ENCODE data around the gene CDH5.

CDH5 gene

DNA sequence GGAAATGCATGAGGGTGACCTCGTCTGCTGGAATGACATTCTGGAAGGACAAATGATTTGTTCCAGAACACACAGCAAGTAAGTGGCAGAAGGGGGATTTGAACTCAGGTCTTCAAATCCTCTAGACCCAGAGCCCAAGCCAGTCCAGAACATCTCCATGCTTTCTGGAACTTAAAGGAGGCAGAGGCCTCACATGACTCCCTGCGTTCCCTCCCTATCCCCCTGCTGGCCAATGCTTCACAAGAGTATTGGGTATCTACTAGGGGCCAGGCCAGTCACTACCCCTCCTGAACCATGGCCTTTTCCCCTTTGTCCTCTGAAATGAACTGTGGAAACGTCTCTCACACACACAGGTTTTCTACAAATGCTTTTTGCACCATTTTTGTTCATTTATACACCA, 53.0 kb downstream of the CDH5 start:
- CTCF ChIA-PET: interaction anchor here (1.8 kb wide), 1 partner anchor 13 kb away, joined by 5 read pairs; no protein-coding TSS in a partner anchor
- no peak for DNase-seq (ENCODE audit: extremely low spot score)
- TF ChIP-seq, protein P1, sequence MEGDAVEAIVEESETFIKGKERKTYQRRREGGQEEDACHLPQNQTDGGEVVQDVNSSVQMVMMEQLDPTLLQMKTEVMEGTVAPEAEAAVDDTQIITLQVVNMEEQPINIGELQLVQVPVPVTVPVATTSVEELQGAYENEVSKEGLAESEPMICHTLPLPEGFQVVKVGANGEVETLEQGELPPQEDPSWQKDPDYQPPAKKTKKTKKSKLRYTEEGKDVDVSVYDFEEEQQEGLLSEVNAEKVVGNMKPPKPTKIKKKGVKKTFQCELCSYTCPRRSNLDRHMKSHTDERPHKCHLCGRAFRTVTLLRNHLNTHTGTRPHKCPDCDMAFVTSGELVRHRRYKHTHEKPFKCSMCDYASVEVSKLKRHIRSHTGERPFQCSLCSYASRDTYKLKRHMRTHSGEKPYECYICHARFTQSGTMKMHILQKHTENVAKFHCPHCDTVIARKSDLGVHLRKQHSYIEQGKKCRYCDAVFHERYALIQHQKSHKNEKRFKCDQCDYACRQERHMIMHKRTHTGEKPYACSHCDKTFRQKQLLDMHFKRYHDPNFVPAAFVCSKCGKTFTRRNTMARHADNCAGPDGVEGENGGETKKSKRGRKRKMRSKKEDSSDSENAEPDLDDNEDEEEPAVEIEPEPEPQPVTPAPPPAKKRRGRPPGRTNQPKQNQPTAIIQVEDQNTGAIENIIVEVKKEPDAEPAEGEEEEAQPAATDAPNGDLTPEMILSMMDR (IDR thresholded peaks at IDR 0.05; ENCODE audit: control extremely low read depth, extremely low read depth, low read depth, missing control alignments): no peak
- POLR2A ChIA-PET: no interaction called here

- no peak for DNase-seq (ENCODE audit: extremely low spot score)
These were observed 53.9 kb downstream of the CDH5 start for GRCh38 chr16:66420396-66420795.

DNA sequence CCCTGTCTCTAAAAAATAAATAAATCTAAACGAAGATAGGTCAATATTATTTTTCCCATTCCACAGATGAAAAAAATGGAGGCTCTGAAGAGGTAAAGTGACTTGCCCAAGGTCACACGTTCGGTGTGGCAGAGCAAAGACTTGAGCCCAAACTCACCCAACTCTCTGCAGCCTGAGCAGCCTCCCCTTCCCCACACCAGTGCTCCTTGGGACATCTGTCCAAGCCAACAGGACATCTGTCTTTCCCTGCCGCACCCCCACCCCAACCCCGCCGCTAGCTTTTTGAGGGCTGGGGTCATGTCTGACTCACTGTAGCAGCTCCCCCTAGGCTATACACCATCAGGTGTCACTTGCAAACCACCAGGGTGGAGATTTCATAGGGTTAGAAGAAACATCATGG, 55.4 kb downstream of the CDH5 start:
- DNase-seq (ENCODE audit: extremely low spot score): no peak
- ChIA-PET CTCF (interaction anchor here (1.2 kb wide), 1 partner anchor 17 kb away, joined by 3 read pairs; no protein-coding TSS in a partner anchor), POLR2A (no interaction called here)
- TF ChIP-seq, protein P1 (IDR thresholded peaks at IDR 0.05; ENCODE audit: control extremely low read depth, extremely low read depth, low read depth, missing control alignments): no peak

More at GRCh38 chr16:66420396-66420795, 53.9 kb downstream of the CDH5 start:
- TF ChIP-seq, protein P1 (IDR thresholded peaks at IDR 0.05; ENCODE audit: control extremely low read depth, extremely low read depth, low read depth, missing control alignments): no peak
- ChIA-PET POLR2A (no interaction called here), CTCF (interaction anchor here (0.7 to 1.8 kb wide), 2 partner anchors 12 to 14 kb away, joined by 3 to 5 read pairs; no protein-coding TSS in a partner anchor)

- ChIA-PET CTCF (interaction anchor here (1.2 to 1.8 kb wide), 2 partner anchors 16 to 17 kb away, joined by 3 to 7 read pairs; no protein-coding TSS in a partner anchor), POLR2A (no interaction called here)
- no peak for DNase-seq (ENCODE audit: extremely low spot score)
- TF ChIP-seq, protein P1 (IDR thresholded peaks at IDR 0.05; ENCODE audit: control extremely low read depth, extremely low read depth, low read depth, missing control alignments): no peak
These were observed 55.9 kb downstream of the CDH5 start for GRCh38 chr16:66422366-66422765.

GRCh38 chr16:66423177-66423576, 56.7 kb downstream of the CDH5 start:
- CTCF ChIA-PET: interaction anchor here (0.6 to 1.8 kb wide), 4 partner anchors 8 to 18 kb away, joined by 3 to 7 read pairs (median 3); no protein-coding TSS in a partner anchor
- POLR2A ChIA-PET: no interaction called here
- TF ChIP-seq, protein P1 (IDR thresholded peaks at IDR 0.05; ENCODE audit: control extremely low read depth, extremely low read depth, low read depth, missing control alignments): no peak

GRCh38 chr16:66425651-66426050, 59.2 kb downstream of the CDH5 start:
- ChIA-PET POLR2A (no interaction called here), CTCF (interaction anchor here (0.9 to 1.5 kb wide), 3 partner anchors 19 to 226 kb away, joined by 3 read pairs; no protein-coding TSS in a partner anchor)
- no peak for DNase-seq (ENCODE audit: extremely low spot score)
- TF ChIP-seq, protein P1 (IDR thresholded peaks at IDR 0.05; ENCODE audit: control extremely low read depth, extremely low read depth, low read depth, missing control alignments): no peak

More at GRCh38 chr16:66423177-66423576, 56.7 kb downstream of the CDH5 start:
- DNase-seq (ENCODE audit: extremely low spot score): no peak

Data from GM10248 (cell line).